OCI-LY7 (cell line): ENCODE results near the gene ABCA8. TPM values are rescaled to one million over a fixed set of nuclear protein-coding genes. Genes with fewer than 3 reads are reported as not detected.

Source experiments
- BruUV-seq: library from RNA; stranded (reverse); fragments of 400-500 nt; replicated peaks from 2 replicates; lab custom pipeline; 2021; lab: Mats Ljungman, UMichigan
- CTCF ChIA-PET: fragments of 300-600 bp; sonication (Branson Sonifier 250); formaldehyde crosslinking; loops from one replicate; lab custom pipeline; 2022; ENCODE audit warnings: antibody characterized with exemption; ENCODE audit not compliant: unreplicated experiment; lab: Charles Lee
- POLR2A ChIA-PET: fragments of 300-600 bp; sonication (Branson Sonifier 250); formaldehyde crosslinking; loops from one replicate; lab custom pipeline; 2022; ENCODE audit warnings: antibody characterized with exemption; lab: Charles Lee
- DNase-seq: peaks from one replicate; pipeline ENCODE4 v3.0.0-alpha.2; 2015; ENCODE audit warnings: low spot score
- H2AFZ ChIP-seq: fragments of 200-600 bp; sonication (generic), shearing (Covaris generic); 2 replicates; pipeline ENCODE4 v1.6.1; 2014; ENCODE audit warnings: mild to moderate bottlenecking, antibody characterized with exemption, low read length, moderate library complexity
- H3K27ac ChIP-seq: fragments of 200-600 bp; sonication (generic); 2 replicates; pipeline ENCODE4 v1.5.1; 2014; ENCODE audit warnings: mixed run types, low read depth, mild to moderate bottlenecking, moderate library complexity, low read length, inconsistent platforms; ENCODE audit not compliant: poor library complexity, severe bottlenecking
- H3K36me3 ChIP-seq: fragments of 200-600 bp; sonication (generic); 2 replicates; pipeline ENCODE4 v1.6.1; 2014; ENCODE audit warnings: mild to moderate bottlenecking, antibody characterized with exemption, low read length, moderate library complexity, mixed read lengths; ENCODE audit not compliant: insufficient read depth
- H3K4me1 ChIP-seq: fragments of 200-600 bp; sonication (generic); 2 replicates; pipeline ENCODE4 v1.5.1; 2014; ENCODE audit warnings: mild to moderate bottlenecking, low read length; ENCODE audit not compliant: insufficient read depth, poor library complexity, severe bottlenecking
- H3K4me2 ChIP-seq: fragments of 200-600 bp; sonication (generic); 2 replicates; pipeline ENCODE4 v1.6.1; 2014; ENCODE audit warnings: mild to moderate bottlenecking, low read length
- H3K4me3 ChIP-seq: fragments of 200-600 bp; sonication (generic); 2 replicates; pipeline ENCODE4 v1.5.1; 2014; ENCODE audit warnings: mild to moderate bottlenecking, low read depth, low read length; ENCODE audit not compliant: poor library complexity, severe bottlenecking
- H3K79me2 ChIP-seq: fragments of 200-600 bp; sonication (generic); 2 replicates; pipeline ENCODE4 v1.6.1; 2016; ENCODE audit warnings: low read depth, mild to moderate bottlenecking, low read length, moderate library complexity, mixed read lengths; ENCODE audit not compliant: insufficient read depth
- H3K9me2 ChIP-seq: fragments of 200-600 bp; sonication (generic); 2 replicates; pipeline ENCODE4 v1.6.1; 2016; ENCODE audit warnings: mild to moderate bottlenecking, low read length, mixed read lengths; ENCODE audit not compliant: insufficient read depth
- H3K9me3 ChIP-seq: fragments of 200-600 bp; sonication (generic); 2 replicates; pipeline ENCODE4 v1.6.1; 2014; ENCODE audit warnings: mild to moderate bottlenecking, mixed run types, low read length, mixed read lengths
- H4K20me1 ChIP-seq: fragments of 200-600 bp; sonication (generic); 2 replicates; pipeline ENCODE4 v1.6.1; 2014; ENCODE audit warnings: mild to moderate bottlenecking, antibody characterized with exemption, low read length, moderate library complexity, mixed read lengths; ENCODE audit not compliant: insufficient read depth
- CTCF ChIP-seq: fragments of 200-600 bp; sonication (generic); conservative IDR thresholded peaks from 2 replicates; pipeline ENCODE4 v1.5.1; 2014; ENCODE audit warnings: mild to moderate bottlenecking, antibody characterized with exemption, low read length, moderate library complexity, mixed read lengths
- EZH2phosphoT487 ChIP-seq: fragments of 200-600 bp; sonication (generic); IDR thresholded peaks from 2 replicates; pipeline ENCODE4 v1.6.1; 2018; ENCODE audit warnings: low read depth, borderline replicate concordance, mild to moderate bottlenecking, mixed run types, antibody characterized with exemption, low read length, moderate library complexity, mixed read lengths
- intact Hi-C: fragments of 100-400 bp; cut with micrococcal nuclease; formaldehyde crosslinking; loops from one replicate; pipeline ENCODE4 v1.10.0; 2022; ENCODE audit not compliant: unreplicated experiment
- total RNA-seq, 2 experiments: library from RNA; depleted of rRNA in 1 of 2; stranded (reverse); fragments of >200 nt in 1 of 2; shearing (Covaris generic) in 1 of 2; gene quantifications; 2 replicates each; pipeline ENCODE4 v1.2.3, GENCODE V29; 2014 to 2022

The ABCA8 gene
- total RNA-seq, 2 experiments from 2014 or later = not detected

GRCh38 chr17:68867759-68868516 lies 87.3 kb downstream of the ABCA8 start:
- intact Hi-C loops = no loop called here
- H3K4me1 ChIP-seq = no peaks in the 10 kb centered on the region
- no peaks in the 10 kb centered on the region for H3K9me3 ChIP-seq
- H3K27ac ChIP-seq = no peak overlapping the region
- POLR2A ChIA-PET = interaction anchor here (0.6 to 0.8 kb wide), 4 partner anchors 10 to 199 kb away, joined by 3 to 5 read pairs (median 3); no protein-coding TSS in a partner anchor
- H3K36me3 ChIP-seq = no peaks in the 10 kb centered on the region
- H3K4me3 ChIP-seq = no peak overlapping the region
- TF ChIP-seq EZH2phosphoT487 = no peak
- no peak for TF ChIP-seq CTCF
- CTCF ChIA-PET = no interaction called here
- H2AFZ ChIP-seq = no peak overlapping the region
- no peaks in the 10 kb centered on the region for H3K79me2 ChIP-seq
- H3K4me2 ChIP-seq = no peak overlapping the region
- BruUV-seq = no TSS peak
- no peaks in the 10 kb centered on the region for H4K20me1 ChIP-seq
- H3K9me2 ChIP-seq = no peaks in the 10 kb centered on the region
- DNase-seq = no peak

- Histone ChIP-seq H3K9me3 (no peaks in the 10 kb centered on the region), H3K9me2 (no peaks in the 10 kb centered on the region), H3K27ac (no peak overlapping the region), H3K4me1 (no peaks in the 10 kb centered on the region), H2AFZ (no peak overlapping the region), H3K36me3 (no peaks in the 10 kb centered on the region), H3K4me3 (no peak overlapping the region), H4K20me1 (no peaks in the 10 kb centered on the region), H3K4me2 (no peak overlapping the region), H3K79me2 (no peaks in the 10 kb centered on the region)
- ChIA-PET CTCF (no interaction called here), POLR2A (no interaction called here)
- no TSS peak for BruUV-seq
- intact Hi-C loops = no loop called here
- no peak for DNase-seq
- TF ChIP-seq EZH2phosphoT487 (no peak), CTCF (no peak)
These were observed 89.6 kb downstream of the ABCA8 start for GRCh38 chr17:68865584-68865983.

- DNase-seq = no peak
- Histone ChIP-seq H3K36me3 (no peaks in the 10 kb centered on the region), H3K4me3 (no peak overlapping the region), H3K27ac (no peak overlapping the region), H3K4me2 (no peak overlapping the region), H3K9me3 (no peaks in the 10 kb centered on the region), H3K9me2 (no peaks in the 10 kb centered on the region), H3K4me1 (no peaks in the 10 kb centered on the region), H4K20me1 (no peaks in the 10 kb centered on the region), H3K79me2 (no peaks in the 10 kb centered on the region), H2AFZ (no peak overlapping the region)
- POLR2A ChIA-PET = interaction anchor here (0.6 kb wide), 1 partner anchor 197 kb away, joined by 3 read pairs; no protein-coding TSS in a partner anchor
- intact Hi-C loops = no loop called here
- no peak for TF ChIP-seq EZH2phosphoT487
- peak; percentile 43 for TF ChIP-seq CTCF
- CTCF ChIA-PET = no interaction called here
- no TSS peak for BruUV-seq
These were observed 92.0 kb downstream of the ABCA8 start for GRCh38 chr17:68863091-68863652.
